GM03348 (cell line): ENCODE data around the gene TIPARP.

Experiments
- DNase-seq: peaks from one replicate; pipeline ENCODE4 v3.0.0; 2012; ENCODE audit warnings: low spot score

The TIPARP gene

GRCh38 chr3:156742401-156742800 is 68.0 kb downstream of the TIPARP start:
- no peak for DNase-seq

DNA sequence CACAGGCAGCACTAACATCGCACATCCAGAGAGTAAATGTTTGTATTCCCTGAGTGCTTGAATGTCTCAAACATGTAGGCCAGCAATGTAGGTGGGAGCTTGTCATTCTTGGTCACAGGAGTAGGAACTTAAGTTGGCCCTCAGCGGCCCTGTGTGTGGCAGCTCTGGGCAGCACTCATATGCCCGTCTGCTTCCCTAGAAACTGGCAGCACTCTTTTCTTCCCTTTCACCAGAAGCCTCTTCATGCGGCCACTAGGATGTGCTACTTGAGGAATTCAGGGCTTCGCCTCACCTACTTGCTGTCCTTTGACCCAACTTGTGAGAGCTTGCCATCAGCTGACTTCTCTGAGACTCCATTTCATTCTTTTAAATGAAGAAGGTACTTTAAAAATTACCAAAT is 69.5 kb downstream of the TIPARP start:
- DNase-seq, result no peak

- DNase-seq, result no peak
Measured at GRCh38 chr3:156744631-156745030, 70.2 kb downstream of the TIPARP start.

- no peak for DNase-seq
Measured at GRCh38 chr3:156745766-156746165, 71.4 kb downstream of the TIPARP start.

GRCh38 chr3:156747046-156747445 is 72.7 kb downstream of the TIPARP start:
- no peak for DNase-seq

DNA sequence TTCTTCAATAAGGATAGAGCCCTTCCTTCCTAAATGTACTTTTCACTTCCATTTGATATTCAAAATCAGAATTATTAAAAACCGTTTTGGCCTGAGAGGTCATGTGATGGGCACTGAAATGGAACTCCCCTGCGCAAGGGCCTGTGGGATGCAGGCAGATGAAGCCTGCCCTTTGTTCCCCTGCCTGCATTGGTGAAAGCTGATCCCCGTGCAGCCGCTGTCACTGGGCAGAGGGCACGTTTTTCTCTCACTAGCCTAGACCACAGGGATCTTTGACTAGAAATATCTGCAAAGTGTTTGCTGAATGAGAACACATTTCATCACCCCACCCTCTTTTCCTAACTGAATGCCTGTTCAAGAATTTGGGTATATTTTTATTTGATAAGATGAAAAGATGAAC is 74.9 kb downstream of the TIPARP start:
- DNase-seq, result peak; percentile 36

- DNase-seq, result peak; percentile 42
Measured at GRCh38 chr3:156750191-156750873, 75.9 kb downstream of the TIPARP start.

GRCh38 chr3:156750874-156751245 is 76.5 kb downstream of the TIPARP start:
- DNase-seq, result peak; percentile 45

DNA sequence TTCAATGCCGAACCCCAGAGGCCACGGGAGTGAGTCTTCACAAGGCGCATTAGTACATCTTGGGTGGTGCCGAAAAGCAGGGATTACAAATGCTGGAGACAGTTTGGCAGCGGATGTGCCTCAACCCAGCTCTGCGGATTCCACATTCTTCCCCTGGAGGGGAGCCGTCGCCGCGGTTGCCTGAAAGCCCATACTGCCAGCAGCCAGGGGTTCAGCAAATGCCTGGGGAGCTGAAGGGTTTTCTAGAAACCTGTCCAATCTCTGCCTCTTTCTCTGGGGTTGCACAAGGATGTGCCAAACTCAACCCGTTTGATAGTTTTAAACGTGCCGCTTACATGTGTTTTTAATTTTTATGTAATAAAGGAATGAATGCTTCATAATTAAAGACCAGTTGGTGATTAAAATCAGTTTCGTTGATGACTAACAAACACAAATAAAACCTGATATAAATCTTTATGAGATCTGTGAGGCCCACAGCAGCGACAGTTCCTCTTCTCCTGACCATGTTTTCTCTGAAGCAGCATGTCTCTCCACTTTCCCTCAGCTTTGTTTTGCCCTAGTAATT is 77.2 kb downstream of the TIPARP start:
- DNase-seq, result peak; percentile 93
